Stimulated activated CD4-positive, alpha-beta T cell treated with anti-CD3 and anti-CD28 coated beads, Interleukin-1b, Interleukin-23, amount 100 ng/mL, for 24 hours (primary cell): Measurements from ENCODE around the gene SHC1.
"Not testable (repeated sequence)": the region's sequence is repeated elsewhere in the genome, so short reads cannot be mapped to it uniquely, and the experiment has no call there.

Source experiments
- DNase-seq, 4 experiments: peaks; one replicate each; pipeline ENCODE4 v3.0.0-alpha.2; 2020; ENCODE audit warnings: low read depth in 4 of 4, low spot score in 1 of 4

The SHC1 gene

GRCh38 chr1:154996966-154997701, 26.6 kb upstream of the SHC1 start:
- DNase-seq = no peak

- DNase-seq = not testable (repeated sequence)
Measured at GRCh38 chr1:154995301-154995983, 24.9 kb upstream of the SHC1 start.

- no peak for DNase-seq
Measured at GRCh38 chr1:154994591-154994990, 24.0 kb upstream of the SHC1 start.

- DNase-seq = no peak
Measured at GRCh38 chr1:154994269-154994587, 23.7 kb upstream of the SHC1 start.

GRCh38 chr1:154993572-154994268, 23.2 kb upstream of the SHC1 start, which contains the start of gene LENEP:
TSS of gene LENEP (plus strand) at chr1:154993586. CDS start at chr1:154993608, 22 bp downstream.
- no peak for DNase-seq

GRCh38 chr1:154992721-154993571, 22.4 kb upstream of the SHC1 start:
- no peak for DNase-seq

GRCh38 chr1:154990276-154990675, 19.7 kb upstream of the SHC1 start:
- no peak for DNase-seq

GRCh38 chr1:154989195-154989860, 18.8 kb upstream of the SHC1 start:
- no peak for DNase-seq

- DNase-seq = no peak
Measured at GRCh38 chr1:154988058-154988954, 17.8 kb upstream of the SHC1 start.

GRCh38 chr1:154987326-154987725, 16.8 kb upstream of the SHC1 start:
- DNase-seq = no peak

GRCh38 chr1:154986736-154987135, 16.2 kb upstream of the SHC1 start:
- not testable (repeated sequence) for DNase-seq

GRCh38 chr1:154983776-154984466, 13.4 kb upstream of the SHC1 start:
- no peak for DNase-seq

GRCh38 chr1:154982897-154983648, 12.5 kb upstream of the SHC1 start, which contains the start of gene FLAD1:
TSS of gene FLAD1 (plus strand) at chr1:154983344. CDS start at chr1:154983695, 351 bp downstream.
- DNase-seq = peak; percentile 86 to 96 (median 94)

- DNase-seq = no peak
Measured at GRCh38 chr1:154982341-154982740, 11.8 kb upstream of the SHC1 start.

GRCh38 chr1:154978360-154978759, 7.8 kb upstream of the SHC1 start:
- DNase-seq = no peak

- not testable (repeated sequence) for DNase-seq
Measured at GRCh38 chr1:154977762-154978161, 7.2 kb upstream of the SHC1 start.

GRCh38 chr1:154975409-154976059, 5.0 kb upstream of the SHC1 start:
- peak in 2 of 4 experiments; percentile 28 to 58 for DNase-seq
